Measurements from ENCODE around the gene SUFU. TPM values are rescaled to one million over a fixed set of nuclear protein-coding genes. Genes with fewer than 3 reads are reported as not detected.
A peak's percentile ranks its signal among the peaks of the same experiment; 100 is the strongest.

Gene SUFU
- total RNA-seq, 1 experiment from 2014 or later = 2.7 TPM

GRCh38 chr10:102669206-102670064 lies 165.7 kb downstream of the SUFU start:
- peak; percentile 64 to 71 for DNase-seq (ENCODE audit: low read depth in 1 of 2, low spot score in 2 of 2)
- Histone ChIP-seq H3K4me1 (replicated peaks) (peaks cover 22% of the 10 kb centered on the region), H3K27ac (peak overlapping the region; percentile 59), H3K9me3 (replicated peaks) (no peaks in the 10 kb centered on the region), H3K4me3 (no peak overlapping the region), H3K27me3 (replicated peaks) (no peaks in the 10 kb centered on the region), H3K36me3 (no peaks in the 10 kb centered on the region)

- Histone ChIP-seq H3K9me3 (replicated peaks) (no peaks in the 10 kb centered on the region), H3K27me3 (replicated peaks) (no peaks in the 10 kb centered on the region), H3K27ac (no peak overlapping the region), H3K36me3 (no peaks in the 10 kb centered on the region), H3K4me1 (replicated peaks) (peaks cover 29% of the 10 kb centered on the region), H3K4me3 (no peak overlapping the region)
- DNase-seq (ENCODE audit: low read depth in 1 of 2, low spot score in 2 of 2) = no peak
Measured at GRCh38 chr10:102670065-102670670, 166.4 kb downstream of the SUFU start.

- DNase-seq (ENCODE audit: low read depth in 1 of 2, low spot score in 2 of 2) = no peak
- Histone ChIP-seq H3K36me3 (no peaks in the 10 kb centered on the region), H3K27me3 (replicated peaks) (no peaks in the 10 kb centered on the region), H3K27ac (no peak overlapping the region), H3K4me1 (replicated peaks) (peaks cover 37% of the 10 kb centered on the region), H3K9me3 (replicated peaks) (no peaks in the 10 kb centered on the region), H3K4me3 (no peak overlapping the region)
Measured at GRCh38 chr10:102670871-102671434, 167.2 kb downstream of the SUFU start.

- peaks cover 56% of the 10 kb centered on the region for H3K4me1 ChIP-seq (replicated peaks)
- peak overlapping the region; percentile 10; the same call in 1 of the 2 replicates for H3K27ac ChIP-seq
Measured at GRCh38 chr10:102673236-102673818, 169.6 kb downstream of the SUFU start.

GRCh38 chr10:102673819-102674511 lies 170.2 kb downstream of the SUFU start:
- peak; percentile 42 to 68 for DNase-seq (ENCODE audit: low read depth in 1 of 2, low spot score in 2 of 2)
- H3K27me3 ChIP-seq (replicated peaks) = no peaks in the 10 kb centered on the region
- peaks cover 62% of the 10 kb centered on the region for H3K4me1 ChIP-seq (replicated peaks)
- no peaks in the 10 kb centered on the region for H3K36me3 ChIP-seq
- peak overlapping the region; percentile 10 for H3K27ac ChIP-seq
- H3K9me3 ChIP-seq (replicated peaks) = no peaks in the 10 kb centered on the region
- no peak overlapping the region for H3K4me3 ChIP-seq

More at GRCh38 chr10:102673236-102673818, 169.6 kb downstream of the SUFU start:
- no peaks in the 10 kb centered on the region for H3K9me3 ChIP-seq (replicated peaks)
- no peaks in the 10 kb centered on the region for H3K27me3 ChIP-seq (replicated peaks)
- H3K36me3 ChIP-seq = no peaks in the 10 kb centered on the region
- no peak overlapping the region for H3K4me3 ChIP-seq
- DNase-seq (ENCODE audit: low read depth in 1 of 2, low spot score in 2 of 2) = no peak

GRCh38 chr10:102674566-102674965 lies 170.8 kb downstream of the SUFU start:
- no peaks in the 10 kb centered on the region for H3K36me3 ChIP-seq
- H3K4me3 ChIP-seq = no peak overlapping the region
- no peaks in the 10 kb centered on the region for H3K9me3 ChIP-seq (replicated peaks)
- DNase-seq (ENCODE audit: low read depth in 1 of 2, low spot score in 2 of 2) = no peak
- peaks cover 59% of the 10 kb centered on the region for H3K4me1 ChIP-seq (replicated peaks)
- peak overlapping the region; percentile 10; the same call in 1 of the 2 replicates for H3K27ac ChIP-seq
- H3K27me3 ChIP-seq (replicated peaks) = no peaks in the 10 kb centered on the region

- H3K36me3 ChIP-seq = no peaks in the 10 kb centered on the region
- no peaks in the 10 kb centered on the region for H3K9me3 ChIP-seq (replicated peaks)
- peak overlapping the region; percentile 72 for H3K27ac ChIP-seq
- peak in 1 of 2 experiments; percentile 28 for DNase-seq (ENCODE audit: low read depth in 1 of 2, low spot score in 2 of 2)
- H3K27me3 ChIP-seq (replicated peaks) = no peaks in the 10 kb centered on the region
- no peak overlapping the region for H3K4me3 ChIP-seq
- peaks cover 54% of the 10 kb centered on the region for H3K4me1 ChIP-seq (replicated peaks)
Measured at GRCh38 chr10:102675011-102675665, 171.4 kb downstream of the SUFU start.

- Histone ChIP-seq H3K36me3 (no peaks in the 10 kb centered on the region), H3K4me1 (replicated peaks) (peaks cover 54% of the 10 kb centered on the region), H3K4me3 (no peak overlapping the region), H3K9me3 (replicated peaks) (no peaks in the 10 kb centered on the region), H3K27ac (peak overlapping the region; percentile 72), H3K27me3 (replicated peaks) (no peaks in the 10 kb centered on the region)
- DNase-seq (ENCODE audit: low read depth in 1 of 2, low spot score in 2 of 2) = peak; percentile 88 to 91
Measured at GRCh38 chr10:102675666-102676533, 172.1 kb downstream of the SUFU start.

- Histone ChIP-seq H3K9me3 (replicated peaks) (no peaks in the 10 kb centered on the region), H3K27me3 (replicated peaks) (no peaks in the 10 kb centered on the region), H3K27ac (peak overlapping the region; percentile 62), H3K4me3 (no peak overlapping the region), H3K4me1 (replicated peaks) (peaks cover 54% of the 10 kb centered on the region), H3K36me3 (peaks cover 3% of the 10 kb centered on the region)
- DNase-seq (ENCODE audit: low read depth in 1 of 2, low spot score in 2 of 2) = peak in 1 of 2 experiments; percentile 58
Measured at GRCh38 chr10:102676534-102677315, 173.0 kb downstream of the SUFU start.

GRCh38 chr10:102677331-102678067 lies 173.7 kb downstream of the SUFU start:
- H3K4me3 ChIP-seq = no peak overlapping the region
- no peak for DNase-seq (ENCODE audit: low read depth in 1 of 2, low spot score in 2 of 2)
- peaks cover 3% of the 10 kb centered on the region for H3K36me3 ChIP-seq
- no peaks in the 10 kb centered on the region for H3K27me3 ChIP-seq (replicated peaks)
- peak overlapping the region; percentile 62; the same call in 1 of the 2 replicates for H3K27ac ChIP-seq
- H3K9me3 ChIP-seq (replicated peaks) = no peaks in the 10 kb centered on the region
- H3K4me1 ChIP-seq (replicated peaks) = peaks cover 54% of the 10 kb centered on the region

GRCh38 chr10:102678068-102678400 lies 174.3 kb downstream of the SUFU start:
- Histone ChIP-seq H3K4me1 (replicated peaks) (peaks cover 54% of the 10 kb centered on the region), H3K4me3 (no peak overlapping the region), H3K27ac (no peak overlapping the region), H3K36me3 (peaks cover 3% of the 10 kb centered on the region), H3K9me3 (replicated peaks) (no peaks in the 10 kb centered on the region), H3K27me3 (replicated peaks) (no peaks in the 10 kb centered on the region)
- DNase-seq (ENCODE audit: low read depth in 1 of 2, low spot score in 2 of 2) = no peak
